ENCODE measurements around the gene ERC2.
"Not testable (repeated sequence)": the region's sequence is repeated elsewhere in the genome, so short reads cannot be mapped to it uniquely, and the experiment has no call there.

The ERC2 gene

DNA sequence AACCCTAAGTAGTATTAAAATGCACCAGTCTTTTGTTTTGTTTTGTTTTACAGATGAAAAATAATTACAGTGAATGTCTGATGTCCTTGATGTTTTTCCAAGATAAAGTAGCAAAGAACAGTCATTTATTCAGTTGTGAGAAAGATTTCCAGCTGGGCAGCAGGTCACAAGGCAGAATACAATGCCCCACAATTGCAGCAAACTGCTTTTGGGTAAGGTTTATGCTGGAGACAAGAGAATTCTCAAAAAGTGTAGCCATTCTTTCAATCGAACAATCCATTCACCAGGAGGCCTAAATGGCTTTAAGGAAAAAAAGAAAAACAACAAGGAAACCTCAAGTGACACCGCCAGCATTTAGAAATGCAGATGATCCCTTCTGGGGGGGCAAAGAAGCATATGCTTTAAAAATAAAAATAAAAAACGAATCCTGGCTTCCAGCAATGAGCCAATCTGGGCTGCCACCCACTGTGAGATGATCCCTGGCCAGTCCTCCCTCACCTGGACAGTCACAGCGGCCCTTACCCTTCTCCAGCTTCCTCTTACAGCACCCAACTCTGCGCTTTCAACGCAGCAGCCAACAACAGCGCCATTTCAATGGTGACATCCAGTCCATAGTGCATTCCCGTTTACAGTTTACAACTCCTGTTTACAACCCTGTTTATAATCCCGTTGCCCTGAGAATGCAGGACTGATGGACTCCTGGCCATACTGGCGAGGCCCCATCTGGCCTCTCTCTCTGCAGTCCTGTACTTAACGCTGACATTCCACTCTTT lies 955.5 kb downstream of the ERC2 start:
- Histone ChIP-seq H3K27ac (ENCODE audit: low read depth, low read length) (no peak overlapping the region), H3K36me3 (ENCODE audit: insufficient read depth, low read length) (no peaks in the 10 kb centered on the region), H3K27me3 (ENCODE audit: control insufficient read depth in 1 of 2, insufficient read depth in 2 of 2, low read length in 2 of 2) (no peaks in the 10 kb centered on the region), H3K9me3 (ENCODE audit: low read length) (no peaks in the 10 kb centered on the region), H3K4me3 (ENCODE audit: low read depth in 1 of 2, low read length in 2 of 2) (no peak overlapping the region), H3K4me1 (ENCODE audit: insufficient read depth, low read length) (peaks cover 9% of the 10 kb centered on the region), H3K9ac (ENCODE audit: low read length) (no peak overlapping the region)

DNA sequence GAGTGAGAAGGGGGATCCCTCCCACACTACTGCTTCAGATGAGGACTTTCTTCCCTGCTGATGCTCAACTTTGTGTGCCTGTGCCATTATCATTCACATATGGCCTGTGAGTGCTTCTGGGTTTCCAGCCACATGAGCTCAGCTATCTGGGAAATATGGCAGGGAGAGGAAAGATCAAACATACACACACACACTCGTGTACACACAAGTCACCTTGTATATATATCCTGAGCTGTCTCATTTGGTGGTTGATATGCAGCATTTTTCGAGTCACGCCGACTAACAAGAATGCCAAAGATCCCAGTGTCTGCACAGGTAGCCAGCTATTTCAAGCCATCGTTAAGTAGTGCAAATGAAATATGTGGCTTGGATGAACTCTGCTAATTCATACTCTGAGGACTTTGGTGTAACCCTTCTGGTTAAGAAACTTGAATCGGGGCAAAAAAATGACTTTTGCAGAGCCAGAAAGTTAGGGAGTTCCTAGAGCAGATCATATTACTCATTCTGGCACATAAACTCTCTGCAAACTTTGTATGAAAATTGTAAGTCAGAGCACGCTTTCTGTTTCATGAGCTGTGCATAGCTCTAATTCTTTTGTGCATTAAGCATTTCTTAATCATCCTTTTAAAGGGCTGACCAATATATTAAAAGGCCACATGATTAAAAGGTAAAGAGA lies 956.2 kb downstream of the ERC2 start:
- Histone ChIP-seq H3K36me3 (ENCODE audit: insufficient read depth, low read length) (no peaks in the 10 kb centered on the region), H3K9ac (ENCODE audit: low read length) (no peak overlapping the region), H3K27me3 (ENCODE audit: control insufficient read depth in 1 of 2, insufficient read depth in 2 of 2, low read length in 2 of 2) (no peaks in the 10 kb centered on the region), H3K27ac (ENCODE audit: low read depth, low read length) (no peak overlapping the region), H3K4me1 (ENCODE audit: insufficient read depth, low read length) (peaks cover 9% of the 10 kb centered on the region), H3K9me3 (ENCODE audit: low read length) (no peaks in the 10 kb centered on the region), H3K4me3 (ENCODE audit: low read depth in 1 of 2, low read length in 2 of 2) (no peak overlapping the region)

- Histone ChIP-seq H3K4me1 (ENCODE audit: insufficient read depth, low read length) (peaks cover 9% of the 10 kb centered on the region), H3K4me3 (ENCODE audit: low read depth in 1 of 2, low read length in 2 of 2) (no peak overlapping the region), H3K9me3 (ENCODE audit: low read length) (no peaks in the 10 kb centered on the region), H3K36me3 (ENCODE audit: insufficient read depth, low read length) (no peaks in the 10 kb centered on the region), H3K9ac (ENCODE audit: low read length) (no peak overlapping the region), H3K27me3 (ENCODE audit: control insufficient read depth in 1 of 2, insufficient read depth in 2 of 2, low read length in 2 of 2) (no peaks in the 10 kb centered on the region), H3K27ac (ENCODE audit: low read depth, low read length) (no peak overlapping the region)
Observed at GRCh38 chr3:55508335-55508734, 959.9 kb downstream of the ERC2 start.

GRCh38 chr3:55507808-55508207 lies 960.5 kb downstream of the ERC2 start:
- no peak overlapping the region for H3K27ac ChIP-seq (ENCODE audit: low read depth, low read length)
- no peaks in the 10 kb centered on the region for H3K27me3 ChIP-seq (ENCODE audit: control insufficient read depth in 1 of 2, insufficient read depth in 2 of 2, low read length in 2 of 2)
- H3K9me3 ChIP-seq (ENCODE audit: low read length) = no peaks in the 10 kb centered on the region
- no peak overlapping the region for H3K4me3 ChIP-seq (ENCODE audit: low read depth in 1 of 2, low read length in 2 of 2)
- peaks cover 9% of the 10 kb centered on the region for H3K4me1 ChIP-seq (ENCODE audit: insufficient read depth, low read length)
- no peaks in the 10 kb centered on the region for H3K36me3 ChIP-seq (ENCODE audit: insufficient read depth, low read length)
- H3K9ac ChIP-seq (ENCODE audit: low read length) = no peak overlapping the region

DNA sequence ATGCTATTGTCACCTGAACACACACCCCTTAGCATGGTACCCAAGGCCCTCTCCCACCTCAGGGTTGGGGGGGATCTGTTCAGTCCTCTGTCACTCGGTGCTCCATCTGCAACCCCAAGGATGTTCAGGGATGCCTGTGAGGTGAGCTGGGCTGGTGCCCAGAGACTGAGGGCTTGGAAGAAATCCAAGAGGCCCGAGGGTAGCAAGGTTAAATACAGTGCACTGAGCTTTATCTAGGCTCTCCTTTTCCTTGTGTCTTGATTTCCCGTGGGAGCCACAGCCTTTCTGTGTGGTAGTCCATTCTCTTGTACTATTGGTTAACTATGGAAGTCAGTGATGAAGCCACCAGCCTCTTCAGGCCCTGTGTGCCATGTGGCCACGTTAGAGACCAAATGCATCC lies 962.5 kb downstream of the ERC2 start:
- Histone ChIP-seq H3K27ac (ENCODE audit: low read depth, low read length) (no peak overlapping the region), H3K36me3 (ENCODE audit: insufficient read depth, low read length) (no peaks in the 10 kb centered on the region), H3K4me1 (ENCODE audit: insufficient read depth, low read length) (no peaks in the 10 kb centered on the region), H3K9ac (ENCODE audit: low read length) (no peak overlapping the region), H3K9me3 (ENCODE audit: low read length) (no peaks in the 10 kb centered on the region), H3K4me3 (ENCODE audit: low read depth in 1 of 2, low read length in 2 of 2) (no peak overlapping the region), H3K27me3 (ENCODE audit: control insufficient read depth in 1 of 2, insufficient read depth in 2 of 2, low read length in 2 of 2) (no peaks in the 10 kb centered on the region)

DNA sequence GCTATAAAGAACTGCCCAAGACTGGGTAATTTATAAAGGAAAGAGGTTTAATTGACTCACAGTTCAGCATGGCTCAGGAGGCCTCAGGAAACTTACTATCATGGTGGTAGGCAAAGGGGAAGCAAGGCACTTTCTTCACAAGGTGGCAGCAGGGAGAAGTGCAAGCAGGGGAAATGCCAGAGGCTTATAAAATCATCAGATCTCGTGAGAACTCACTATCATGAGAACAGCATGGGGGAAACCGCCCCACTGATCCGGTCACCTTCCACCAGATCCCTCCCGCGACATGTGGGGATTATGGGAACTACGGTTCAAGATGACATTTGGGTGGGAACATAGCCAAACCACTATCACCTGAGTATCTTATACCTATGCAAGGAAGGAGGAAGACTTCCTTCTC lies 963.2 kb downstream of the ERC2 start:
- H3K9me3 ChIP-seq (ENCODE audit: low read length); H3K36me3 ChIP-seq (ENCODE audit: insufficient read depth, low read length); H3K4me3 ChIP-seq (ENCODE audit: low read depth in 1 of 2, low read length in 2 of 2); H3K4me1 ChIP-seq (ENCODE audit: insufficient read depth, low read length); H3K9ac ChIP-seq (ENCODE audit: low read length); H3K27me3 ChIP-seq (ENCODE audit: control insufficient read depth in 1 of 2, insufficient read depth in 2 of 2, low read length in 2 of 2); H3K27ac ChIP-seq (ENCODE audit: low read depth, low read length): not testable (repeated sequence)

DNA sequence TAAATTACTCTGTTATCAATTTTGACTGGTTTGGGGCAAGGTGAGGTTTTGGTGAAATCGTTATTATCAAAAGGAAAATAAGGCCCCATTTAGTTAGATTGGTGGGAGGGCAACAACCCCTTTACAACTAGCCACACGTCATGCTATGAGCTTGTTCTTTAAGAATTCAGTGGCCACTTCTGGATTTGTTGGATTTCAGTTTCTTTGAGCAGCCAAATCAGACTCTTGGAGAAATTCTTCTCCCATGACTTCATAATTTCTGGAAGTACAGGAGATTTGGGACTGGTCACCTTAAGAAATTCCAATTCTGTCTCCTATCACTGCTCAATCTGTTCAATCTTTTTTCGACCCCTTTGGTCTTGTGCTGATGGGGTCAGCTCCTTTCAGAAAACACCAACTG lies 966.4 kb downstream of the ERC2 start:
- H3K9me3 ChIP-seq (ENCODE audit: low read length) = no peaks in the 10 kb centered on the region
- no peak overlapping the region for H3K4me3 ChIP-seq (ENCODE audit: low read depth in 1 of 2, low read length in 2 of 2)
- H3K36me3 ChIP-seq (ENCODE audit: insufficient read depth, low read length) = no peaks in the 10 kb centered on the region
- H3K27ac ChIP-seq (ENCODE audit: low read depth, low read length) = no peak overlapping the region
- H3K4me1 ChIP-seq (ENCODE audit: insufficient read depth, low read length) = no peaks in the 10 kb centered on the region
- no peak overlapping the region for H3K9ac ChIP-seq (ENCODE audit: low read length)
- no peaks in the 10 kb centered on the region for H3K27me3 ChIP-seq (ENCODE audit: control insufficient read depth in 1 of 2, insufficient read depth in 2 of 2, low read length in 2 of 2)

- Histone ChIP-seq H3K27me3 (ENCODE audit: control insufficient read depth in 1 of 2, insufficient read depth in 2 of 2, low read length in 2 of 2) (no peaks in the 10 kb centered on the region), H3K4me3 (ENCODE audit: low read depth in 1 of 2, low read length in 2 of 2) (no peak overlapping the region), H3K4me1 (ENCODE audit: insufficient read depth, low read length) (no peaks in the 10 kb centered on the region), H3K9ac (ENCODE audit: low read length) (no peak overlapping the region), H3K9me3 (ENCODE audit: low read length) (no peaks in the 10 kb centered on the region), H3K36me3 (ENCODE audit: insufficient read depth, low read length) (no peaks in the 10 kb centered on the region), H3K27ac (ENCODE audit: low read depth, low read length) (no peak overlapping the region)
Observed at GRCh38 chr3:55500555-55501330, 967.5 kb downstream of the ERC2 start.

DNA sequence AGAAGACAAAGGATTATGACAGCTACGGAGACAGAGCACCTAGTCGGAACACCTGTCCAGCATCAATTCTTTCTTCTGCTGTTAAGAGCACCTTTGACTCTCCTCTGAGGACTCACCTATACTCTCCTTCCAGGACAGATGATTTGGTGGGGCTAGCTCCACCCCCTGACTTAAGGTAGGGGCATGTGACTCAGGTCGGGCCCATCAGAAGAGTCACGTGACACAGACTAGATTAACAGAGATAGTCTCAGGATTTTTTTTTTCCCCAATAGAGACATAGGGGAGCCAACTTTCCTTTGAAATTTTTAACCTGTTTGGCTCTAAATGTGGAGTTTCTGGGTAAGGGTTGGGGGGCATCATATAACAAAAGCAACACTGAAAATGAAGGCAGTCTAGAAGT lies 969.7 kb downstream of the ERC2 start:
- no peaks in the 10 kb centered on the region for H3K27me3 ChIP-seq (ENCODE audit: control insufficient read depth in 1 of 2, insufficient read depth in 2 of 2, low read length in 2 of 2)
- no peak overlapping the region for H3K4me3 ChIP-seq (ENCODE audit: low read depth in 1 of 2, low read length in 2 of 2)
- no peaks in the 10 kb centered on the region for H3K36me3 ChIP-seq (ENCODE audit: insufficient read depth, low read length)
- no peak overlapping the region for H3K27ac ChIP-seq (ENCODE audit: low read depth, low read length)
- H3K9ac ChIP-seq (ENCODE audit: low read length) = no peak overlapping the region
- no peaks in the 10 kb centered on the region for H3K4me1 ChIP-seq (ENCODE audit: insufficient read depth, low read length)
- H3K9me3 ChIP-seq (ENCODE audit: low read length) = no peaks in the 10 kb centered on the region

- no peak overlapping the region for H3K27ac ChIP-seq (ENCODE audit: low read depth, low read length)
- no peaks in the 10 kb centered on the region for H3K27me3 ChIP-seq (ENCODE audit: control insufficient read depth in 1 of 2, insufficient read depth in 2 of 2, low read length in 2 of 2)
- no peaks in the 10 kb centered on the region for H3K9me3 ChIP-seq (ENCODE audit: low read length)
- H3K36me3 ChIP-seq (ENCODE audit: insufficient read depth, low read length) = no peaks in the 10 kb centered on the region
- no peak overlapping the region for H3K4me3 ChIP-seq (ENCODE audit: low read depth in 1 of 2, low read length in 2 of 2)
- H3K9ac ChIP-seq (ENCODE audit: low read length) = no peak overlapping the region
- no peaks in the 10 kb centered on the region for H3K4me1 ChIP-seq (ENCODE audit: insufficient read depth, low read length)
Observed at GRCh38 chr3:55497250-55497649, 971.0 kb downstream of the ERC2 start.

DNA sequence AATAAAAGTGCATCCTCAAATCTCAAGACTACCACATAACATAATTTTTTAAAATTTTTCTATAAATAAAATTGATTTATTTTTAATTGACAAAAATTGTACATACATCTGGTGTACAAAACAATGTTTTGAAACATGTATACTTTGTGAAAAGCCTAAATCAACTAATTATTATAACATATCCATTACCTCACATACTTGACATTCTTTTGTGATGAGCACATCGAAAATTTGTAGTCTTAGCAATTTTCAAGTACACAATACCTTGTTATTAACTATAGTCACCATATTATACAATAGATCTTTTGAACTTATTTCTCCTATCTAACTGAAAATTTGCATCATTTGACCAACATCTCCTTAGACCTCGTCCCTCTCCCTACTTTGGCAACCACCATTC lies 973.3 kb downstream of the ERC2 start:
- Histone ChIP-seq H3K9ac (ENCODE audit: low read length) (no peak overlapping the region), H3K4me3 (ENCODE audit: low read depth in 1 of 2, low read length in 2 of 2) (no peak overlapping the region), H3K4me1 (ENCODE audit: insufficient read depth, low read length) (peaks cover 11% of the 10 kb centered on the region), H3K36me3 (ENCODE audit: insufficient read depth, low read length) (no peaks in the 10 kb centered on the region), H3K27me3 (ENCODE audit: control insufficient read depth in 1 of 2, insufficient read depth in 2 of 2, low read length in 2 of 2) (no peaks in the 10 kb centered on the region), H3K9me3 (ENCODE audit: low read length) (no peaks in the 10 kb centered on the region), H3K27ac (ENCODE audit: low read depth, low read length) (no peak overlapping the region)

Data from muscle layer of colon (tissue), 2 donors.